ENCODE data around the gene SENP8. TPM values are rescaled to one million over a fixed set of nuclear protein-coding genes. Genes with fewer than 3 reads are reported as not detected.

Gene SENP8
- total and polyA plus RNA-seq, 2 of the 13 experiments (the other 11 are each of a cell fraction or from before 2014, with no cell fraction given), result 2.7 to 3.0 TPM

GRCh38 chr15:72182673-72183072 lies 64.5 kb downstream of the SENP8 start (continued):
- TF ChIP-seq IRF9 (CRISPR knock-in tag; IDR thresholded peaks at IDR 0.05; ENCODE audit: borderline replicate concordance) (0 out of 2 replicates have a peak, but pooled peaks have one; percentile 30), FOXA3 (CRISPR knock-in tag; IDR thresholded peaks at IDR 0.05) (peak; percentile 76), ZNF263 (CRISPR knock-in tag; IDR thresholded peaks at IDR 0.05) (peak; percentile 72; the same call in 1 of the 2 replicates), ZSCAN9 (CRISPR knock-in tag; IDR thresholded peaks at IDR 0.05; ENCODE audit: borderline replicate concordance) (peak; percentile 84; the same call in 1 of the 2 replicates), ZNF234 (CRISPR knock-in tag; conservative IDR thresholded peaks at IDR 0.05) (no peak), ZNF205 (CRISPR knock-in tag; IDR thresholded peaks at IDR 0.05) (0 out of 2 replicates have a peak, but pooled peaks have one; percentile 48), ZNF780A (CRISPR knock-in tag; IDR thresholded peaks at IDR 0.05) (no peak), ZNF562 (CRISPR knock-in tag; IDR thresholded peaks at IDR 0.05; ENCODE audit: borderline replicate concordance) (no peak), ZNF468 (CRISPR knock-in tag; IDR thresholded peaks at IDR 0.05) (no peak), TP53 (CRISPR knock-in tag; conservative IDR thresholded peaks at IDR 0.05) (no peak), KDM6A (CRISPR knock-in tag; IDR thresholded peaks at IDR 0.05; ENCODE audit: low read depth) (peak; percentile 47; the same call in 1 of the 2 replicates), YY1 (IDR thresholded peaks at IDR 0.05; ENCODE audit: insufficient read depth, insufficient replicate concordance, low read depth, low read length) (no peak), ERF (CRISPR knock-in tag; IDR thresholded peaks at IDR 0.05) (peak; percentile 43; the same call in 1 of the 2 replicates), ZNF543 (CRISPR knock-in tag; IDR thresholded peaks at IDR 0.05) (0 out of 2 replicates have a peak, but pooled peaks have one; percentile 34), ZNF879 (CRISPR knock-in tag; IDR thresholded peaks at IDR 0.05) (no peak), HNRNPL (IDR thresholded peaks at IDR 0.05; ENCODE audit: low read depth, low read length) (no peak), MYPOP (CRISPR knock-in tag; IDR thresholded peaks at IDR 0.05) (0 out of 2 replicates have a peak, but pooled peaks have one; percentile 48), ZNF589 (CRISPR knock-in tag; conservative IDR thresholded peaks at IDR 0.05) (no peak), FOXK1 (CRISPR knock-in tag; IDR thresholded peaks at IDR 0.05; ENCODE audit: borderline replicate concordance, low read depth) (peak; percentile 75), ZNF776 (CRISPR knock-in tag; IDR thresholded peaks at IDR 0.05) (no peak), ATF3 (CRISPR knock-in tag; IDR thresholded peaks at IDR 0.05) (no peak), ZNF484 (CRISPR knock-in tag; IDR thresholded peaks at IDR 0.05; ENCODE audit: borderline replicate concordance, low read depth) (no peak), ZNF34 (CRISPR knock-in tag; IDR thresholded peaks at IDR 0.05; ENCODE audit: borderline replicate concordance) (no peak), ZNF570 (CRISPR knock-in tag; IDR thresholded peaks at IDR 0.05; ENCODE audit: borderline replicate concordance) (no peak), RXRB (CRISPR knock-in tag; IDR thresholded peaks at IDR 0.05; ENCODE audit: borderline replicate concordance) (peak; percentile 79; the same call in 1 of the 2 replicates), BORCS8-MEF2B (CRISPR knock-in tag; IDR thresholded peaks at IDR 0.05) (peak; percentile 62; the same call in 1 of the 2 replicates), ZNF619 (CRISPR knock-in tag; IDR thresholded peaks at IDR 0.05) (no peak), ATF2 (CRISPR knock-in tag; IDR thresholded peaks at IDR 0.05) (peak; percentile 64; the same call in 1 of the 2 replicates)

Data from HepG2 (cell line).